Measurements from ENCODE around the gene FMNL2.

FMNL2 gene

DNA sequence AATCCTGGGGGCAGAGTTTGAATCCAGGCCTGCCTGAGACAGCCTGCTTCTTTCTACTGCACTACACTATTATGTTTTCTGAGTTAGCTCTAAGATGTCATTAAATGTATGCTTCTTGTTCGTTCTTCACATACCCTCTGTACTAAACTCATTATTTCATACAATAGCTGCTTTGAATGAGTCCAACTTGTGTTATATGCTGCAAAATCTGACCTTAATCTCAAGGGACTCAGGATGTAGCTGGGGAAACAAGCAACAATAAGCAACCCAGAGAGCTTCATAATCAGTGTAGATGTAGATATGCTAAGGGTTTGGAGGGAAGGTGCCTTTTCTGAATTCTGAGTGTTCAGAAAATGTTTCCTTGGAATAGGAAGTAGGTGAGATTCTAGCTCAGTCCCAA, 14.4 kb downstream of the FMNL2 start:
- H2AFZ ChIP-seq (ENCODE audit: low read depth, low read length): no peak overlapping the region
- ATAC-seq (ENCODE audit: insufficient read depth, low read depth): no peak
- no peak overlapping the region for H3K4me2 ChIP-seq (ENCODE audit: insufficient read depth, low read length)
- no peak overlapping the region for H3K4me3 ChIP-seq (ENCODE audit: low read depth in 1 of 2, low read length in 2 of 2)
- no peaks in the 10 kb centered on the region for H3K79me2 ChIP-seq (ENCODE audit: insufficient read depth, low read length)
- no peaks in the 10 kb centered on the region for H3K9me3 ChIP-seq (ENCODE audit: insufficient read depth, low read length, severe bottlenecking)
- no peaks in the 10 kb centered on the region for H3K4me1 ChIP-seq (ENCODE audit: insufficient read depth, low read length)
- H3K36me3 ChIP-seq (ENCODE audit: insufficient read depth, low read length): no peaks in the 10 kb centered on the region
- no peaks in the 10 kb centered on the region for H3K27me3 ChIP-seq (ENCODE audit: insufficient read depth, low read length, poor library complexity)
- no peaks in the 10 kb centered on the region for H4K20me1 ChIP-seq (ENCODE audit: insufficient read depth, low read length)
- DNase-seq: no peak
- no peak overlapping the region for H3K9ac ChIP-seq (ENCODE audit: low read depth, low read length)
- no peak overlapping the region for H3K27ac ChIP-seq (ENCODE audit: low read length)
- TF ChIP-seq, protein P1, sequence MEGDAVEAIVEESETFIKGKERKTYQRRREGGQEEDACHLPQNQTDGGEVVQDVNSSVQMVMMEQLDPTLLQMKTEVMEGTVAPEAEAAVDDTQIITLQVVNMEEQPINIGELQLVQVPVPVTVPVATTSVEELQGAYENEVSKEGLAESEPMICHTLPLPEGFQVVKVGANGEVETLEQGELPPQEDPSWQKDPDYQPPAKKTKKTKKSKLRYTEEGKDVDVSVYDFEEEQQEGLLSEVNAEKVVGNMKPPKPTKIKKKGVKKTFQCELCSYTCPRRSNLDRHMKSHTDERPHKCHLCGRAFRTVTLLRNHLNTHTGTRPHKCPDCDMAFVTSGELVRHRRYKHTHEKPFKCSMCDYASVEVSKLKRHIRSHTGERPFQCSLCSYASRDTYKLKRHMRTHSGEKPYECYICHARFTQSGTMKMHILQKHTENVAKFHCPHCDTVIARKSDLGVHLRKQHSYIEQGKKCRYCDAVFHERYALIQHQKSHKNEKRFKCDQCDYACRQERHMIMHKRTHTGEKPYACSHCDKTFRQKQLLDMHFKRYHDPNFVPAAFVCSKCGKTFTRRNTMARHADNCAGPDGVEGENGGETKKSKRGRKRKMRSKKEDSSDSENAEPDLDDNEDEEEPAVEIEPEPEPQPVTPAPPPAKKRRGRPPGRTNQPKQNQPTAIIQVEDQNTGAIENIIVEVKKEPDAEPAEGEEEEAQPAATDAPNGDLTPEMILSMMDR (IDR thresholded peaks at IDR 0.05; ENCODE audit: borderline replicate concordance, extremely low read depth, low read length, poor library complexity, severe bottlenecking): no peak
- TF ChIP-seq EZH2 (IDR thresholded peaks at IDR 0.05; ENCODE audit: borderline replicate concordance, low read depth, low read length, severe bottlenecking): no peak

DNA sequence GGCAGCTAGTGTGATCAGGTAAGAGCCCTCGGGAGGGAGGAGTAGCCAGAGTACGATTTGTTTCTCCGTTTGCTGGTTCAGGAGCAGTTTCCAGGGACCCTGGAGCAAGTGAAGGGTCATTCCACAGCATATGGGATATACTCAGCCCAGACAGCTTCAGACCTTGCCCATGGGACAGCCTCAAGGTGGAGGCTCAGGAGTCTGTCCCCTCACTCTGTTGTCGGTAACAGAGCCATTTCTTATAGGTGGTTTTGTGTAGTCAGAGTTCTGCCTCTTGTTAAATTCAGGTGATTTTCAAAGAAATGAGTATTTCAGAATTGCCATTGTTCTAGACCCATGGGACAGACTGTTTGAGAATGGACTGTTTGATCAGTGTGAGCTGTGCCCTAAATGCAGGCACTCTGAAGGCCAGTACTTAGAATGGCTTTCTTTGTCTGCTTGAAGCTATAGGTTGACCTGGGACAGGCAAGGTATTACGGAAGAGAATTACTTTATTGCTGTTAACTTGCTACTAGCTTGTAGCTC, 15.2 kb downstream of the FMNL2 start:
- H3K9me3 ChIP-seq (ENCODE audit: insufficient read depth, low read length, severe bottlenecking): no peaks in the 10 kb centered on the region
- H3K27ac ChIP-seq (ENCODE audit: low read length): no peak overlapping the region
- H4K20me1 ChIP-seq (ENCODE audit: insufficient read depth, low read length): no peaks in the 10 kb centered on the region
- no peaks in the 10 kb centered on the region for H3K36me3 ChIP-seq (ENCODE audit: insufficient read depth, low read length)
- no peaks in the 10 kb centered on the region for H3K27me3 ChIP-seq (ENCODE audit: insufficient read depth, low read length, poor library complexity)
- no peak for DNase-seq
- no peak overlapping the region for H3K4me2 ChIP-seq (ENCODE audit: insufficient read depth, low read length)
- no peak for ATAC-seq (ENCODE audit: insufficient read depth, low read depth)
- no peaks in the 10 kb centered on the region for H3K4me1 ChIP-seq (ENCODE audit: insufficient read depth, low read length)
- no peak overlapping the region for H2AFZ ChIP-seq (ENCODE audit: low read depth, low read length)
- no peak overlapping the region for H3K4me3 ChIP-seq (ENCODE audit: low read depth in 1 of 2, low read length in 2 of 2)
- no peak for TF ChIP-seq EZH2 (IDR thresholded peaks at IDR 0.05; ENCODE audit: borderline replicate concordance, low read depth, low read length, severe bottlenecking)
- TF ChIP-seq, protein P1 (IDR thresholded peaks at IDR 0.05; ENCODE audit: borderline replicate concordance, extremely low read depth, low read length, poor library complexity, severe bottlenecking): no peak
- H3K79me2 ChIP-seq (ENCODE audit: insufficient read depth, low read length): no peaks in the 10 kb centered on the region
- H3K9ac ChIP-seq (ENCODE audit: low read depth, low read length): no peak overlapping the region

DNA sequence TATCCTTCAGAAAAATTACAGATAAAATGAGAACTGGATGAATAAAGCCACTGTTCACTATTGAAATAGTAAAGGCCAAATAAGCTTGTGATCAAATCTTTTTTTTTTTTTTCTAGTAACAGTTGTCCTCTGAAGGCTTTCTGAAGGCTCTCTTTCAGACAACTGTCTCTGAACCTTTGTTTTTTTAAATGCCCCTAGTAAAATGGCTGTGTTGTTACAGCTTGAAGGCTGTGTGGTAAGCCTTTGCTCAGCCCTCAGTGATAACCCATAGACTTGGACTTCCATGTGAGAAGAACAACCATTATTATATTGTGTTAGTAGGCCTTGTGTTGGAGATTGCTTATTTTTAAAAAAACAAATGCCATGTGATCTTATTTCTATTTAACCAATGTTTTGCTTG, 17.6 kb downstream of the FMNL2 start:
- H3K36me3 ChIP-seq (ENCODE audit: insufficient read depth, low read length): no peaks in the 10 kb centered on the region
- H3K27ac ChIP-seq (ENCODE audit: low read length): no peak overlapping the region
- no peaks in the 10 kb centered on the region for H3K9me3 ChIP-seq (ENCODE audit: insufficient read depth, low read length, severe bottlenecking)
- H4K20me1 ChIP-seq (ENCODE audit: insufficient read depth, low read length): no peaks in the 10 kb centered on the region
- H3K4me3 ChIP-seq (ENCODE audit: low read depth in 1 of 2, low read length in 2 of 2): no peak overlapping the region
- H3K4me1 ChIP-seq (ENCODE audit: insufficient read depth, low read length): no peaks in the 10 kb centered on the region
- no peak for ATAC-seq (ENCODE audit: insufficient read depth, low read depth)
- H3K79me2 ChIP-seq (ENCODE audit: insufficient read depth, low read length): no peaks in the 10 kb centered on the region
- no peak for TF ChIP-seq EZH2 (IDR thresholded peaks at IDR 0.05; ENCODE audit: borderline replicate concordance, low read depth, low read length, severe bottlenecking)
- TF ChIP-seq, protein P1 (IDR thresholded peaks at IDR 0.05; ENCODE audit: borderline replicate concordance, extremely low read depth, low read length, poor library complexity, severe bottlenecking): no peak
- H2AFZ ChIP-seq (ENCODE audit: low read depth, low read length): no peak overlapping the region
- H3K9ac ChIP-seq (ENCODE audit: low read depth, low read length): no peak overlapping the region
- no peaks in the 10 kb centered on the region for H3K27me3 ChIP-seq (ENCODE audit: insufficient read depth, low read length, poor library complexity)
- no peak for DNase-seq
- H3K4me2 ChIP-seq (ENCODE audit: insufficient read depth, low read length): no peak overlapping the region

DNA sequence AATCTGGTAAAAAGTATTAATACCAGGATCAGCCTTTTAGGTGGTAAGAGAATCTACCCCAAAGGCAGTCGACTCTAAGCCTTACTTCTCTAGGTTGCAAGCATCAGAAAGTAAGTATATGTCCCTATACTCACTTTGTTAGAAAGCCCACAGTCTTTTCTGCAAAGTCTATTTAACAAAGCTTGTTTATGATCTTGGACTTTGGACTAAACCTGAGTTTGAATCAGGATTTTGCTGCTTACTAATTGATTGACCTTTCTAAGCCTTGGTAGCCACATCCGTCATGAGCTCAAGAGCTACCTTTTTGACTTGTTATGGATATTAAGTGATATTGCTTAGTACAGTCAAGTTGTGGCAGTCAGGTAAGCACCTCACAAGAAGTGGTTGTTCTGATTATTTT, 18.4 kb downstream of the FMNL2 start:
- H3K4me2 ChIP-seq (ENCODE audit: insufficient read depth, low read length): no peak overlapping the region
- no peak overlapping the region for H3K4me3 ChIP-seq (ENCODE audit: low read depth in 1 of 2, low read length in 2 of 2)
- TF ChIP-seq, protein P1 (IDR thresholded peaks at IDR 0.05; ENCODE audit: borderline replicate concordance, extremely low read depth, low read length, poor library complexity, severe bottlenecking): no peak
- no peak for TF ChIP-seq EZH2 (IDR thresholded peaks at IDR 0.05; ENCODE audit: borderline replicate concordance, low read depth, low read length, severe bottlenecking)
- H3K79me2 ChIP-seq (ENCODE audit: insufficient read depth, low read length): no peaks in the 10 kb centered on the region
- H3K27ac ChIP-seq (ENCODE audit: low read length): no peak overlapping the region
- no peaks in the 10 kb centered on the region for H3K4me1 ChIP-seq (ENCODE audit: insufficient read depth, low read length)
- no peak for ATAC-seq (ENCODE audit: insufficient read depth, low read depth)
- no peak overlapping the region for H3K9ac ChIP-seq (ENCODE audit: low read depth, low read length)
- H3K9me3 ChIP-seq (ENCODE audit: insufficient read depth, low read length, severe bottlenecking): no peaks in the 10 kb centered on the region
- no peaks in the 10 kb centered on the region for H4K20me1 ChIP-seq (ENCODE audit: insufficient read depth, low read length)
- H2AFZ ChIP-seq (ENCODE audit: low read depth, low read length): no peak overlapping the region
- no peaks in the 10 kb centered on the region for H3K27me3 ChIP-seq (ENCODE audit: insufficient read depth, low read length, poor library complexity)
- H3K36me3 ChIP-seq (ENCODE audit: insufficient read depth, low read length): no peaks in the 10 kb centered on the region
- DNase-seq: no peak
